Calu3 (cell line): Measurements from ENCODE around the gene PLD5. TPM values are rescaled to one million over a fixed set of nuclear protein-coding genes. Genes with fewer than 3 reads are reported as not detected.

Experiments
- BruUV-seq: library from RNA; stranded (reverse); fragments of 400-500 nt; replicated peaks from 2 replicates; lab custom pipeline; 2021; lab: Mats Ljungman, UMichigan
- CTCF ChIA-PET: fragments of 300-600 bp; sonication (Branson Sonifier 250); formaldehyde crosslinking; loops from one replicate; lab custom pipeline; 2022; ENCODE audit warnings: antibody characterized with exemption; lab: Charles Lee
- DNase-seq: peaks from one replicate; pipeline ENCODE4 v3.0.0; 2022
- H3K27ac Mint-ChIP-seq: one replicate; pipeline ENCODE4 v1.8.0; 2022; ENCODE audit warnings: mixed read lengths; ENCODE audit not compliant: unreplicated experiment
- H3K27me3 Mint-ChIP-seq: one replicate; pipeline ENCODE4 v1.8.0; 2022; ENCODE audit warnings: mixed read lengths; ENCODE audit not compliant: unreplicated experiment
- H3K36me3 Mint-ChIP-seq: one replicate; pipeline ENCODE4 v1.8.0; 2022; ENCODE audit warnings: mild to moderate bottlenecking, moderate library complexity, mixed read lengths; ENCODE audit not compliant: insufficient read depth, unreplicated experiment
- H3K4me1 Mint-ChIP-seq: one replicate; pipeline ENCODE4 v1.8.0; 2022; ENCODE audit warnings: mild to moderate bottlenecking, low read depth, mixed read lengths; ENCODE audit not compliant: unreplicated experiment
- H3K4me3 Mint-ChIP-seq: one replicate; pipeline ENCODE4 v1.8.0; 2022; ENCODE audit warnings: mild to moderate bottlenecking, low read depth, moderate library complexity, mixed read lengths; ENCODE audit not compliant: unreplicated experiment
- H3K9me3 Mint-ChIP-seq: one replicate; pipeline ENCODE4 v1.8.0; 2022; ENCODE audit warnings: low read depth, mixed read lengths; ENCODE audit not compliant: unreplicated experiment
- intact Hi-C: fragments of 100-400 bp; cut with micrococcal nuclease; formaldehyde crosslinking; loops from one replicate; pipeline ENCODE4 v1.10.0; 2022; ENCODE audit not compliant: unreplicated experiment
- total RNA-seq: library from RNA; stranded (reverse); gene quantifications from 2 replicates; pipeline ENCODE4 v1.2.3, GENCODE V29; 2022
- TF ChIP-seq, protein P1 (sequence below): fragments of 200-600 bp; IDR thresholded peaks from one replicate; pipeline ENCODE4 v1.8.0; 2022; ENCODE audit warnings: antibody characterized with exemption; ENCODE audit not compliant: unreplicated experiment

Gene PLD5
- total RNA-seq, 1 experiment from 2014 or later = 2.4 TPM

DNA sequence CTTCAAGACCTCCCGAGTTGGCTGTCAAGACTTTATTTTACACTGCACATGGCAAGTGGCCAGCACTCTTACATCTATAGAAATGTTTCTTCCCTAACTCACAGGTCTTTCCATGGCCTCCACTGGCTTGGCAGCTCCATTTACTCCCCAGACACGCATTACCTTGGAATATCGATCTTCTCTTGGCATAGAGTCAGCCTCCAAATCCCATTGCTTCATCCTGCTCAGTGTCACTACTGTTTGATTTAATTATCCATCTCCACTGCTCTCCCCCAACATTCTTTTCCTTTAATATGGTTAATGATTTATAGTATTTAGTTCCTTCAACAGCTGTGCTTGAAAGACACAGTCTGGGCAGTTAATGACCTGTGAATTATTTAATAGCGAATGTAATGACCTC lies 284.4 kb downstream of the PLD5 start:
- H3K36me3 Mint-ChIP-seq = no peaks in the 10 kb centered on the region
- TF ChIP-seq, protein P1, sequence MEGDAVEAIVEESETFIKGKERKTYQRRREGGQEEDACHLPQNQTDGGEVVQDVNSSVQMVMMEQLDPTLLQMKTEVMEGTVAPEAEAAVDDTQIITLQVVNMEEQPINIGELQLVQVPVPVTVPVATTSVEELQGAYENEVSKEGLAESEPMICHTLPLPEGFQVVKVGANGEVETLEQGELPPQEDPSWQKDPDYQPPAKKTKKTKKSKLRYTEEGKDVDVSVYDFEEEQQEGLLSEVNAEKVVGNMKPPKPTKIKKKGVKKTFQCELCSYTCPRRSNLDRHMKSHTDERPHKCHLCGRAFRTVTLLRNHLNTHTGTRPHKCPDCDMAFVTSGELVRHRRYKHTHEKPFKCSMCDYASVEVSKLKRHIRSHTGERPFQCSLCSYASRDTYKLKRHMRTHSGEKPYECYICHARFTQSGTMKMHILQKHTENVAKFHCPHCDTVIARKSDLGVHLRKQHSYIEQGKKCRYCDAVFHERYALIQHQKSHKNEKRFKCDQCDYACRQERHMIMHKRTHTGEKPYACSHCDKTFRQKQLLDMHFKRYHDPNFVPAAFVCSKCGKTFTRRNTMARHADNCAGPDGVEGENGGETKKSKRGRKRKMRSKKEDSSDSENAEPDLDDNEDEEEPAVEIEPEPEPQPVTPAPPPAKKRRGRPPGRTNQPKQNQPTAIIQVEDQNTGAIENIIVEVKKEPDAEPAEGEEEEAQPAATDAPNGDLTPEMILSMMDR = no peak
- intact Hi-C loops = loop anchor here (5.0 kb wide), 1 partner anchor 93 kb away; no protein-coding TSS in a partner anchor
- no peaks in the 10 kb centered on the region for H3K27me3 Mint-ChIP-seq
- CTCF ChIA-PET = interaction anchor here (0.6 kb wide), 2 partner anchors 250 to 773 kb away, joined by 3 to 5 read pairs; no protein-coding TSS in a partner anchor
- no peaks in the 10 kb centered on the region for H3K9me3 Mint-ChIP-seq
- no peak overlapping the region for H3K4me3 Mint-ChIP-seq
- DNase-seq = peak; percentile 82
- no peak overlapping the region for H3K27ac Mint-ChIP-seq
- BruUV-seq = no TSS peak
- peaks cover 11% of the 10 kb centered on the region for H3K4me1 Mint-ChIP-seq

DNA sequence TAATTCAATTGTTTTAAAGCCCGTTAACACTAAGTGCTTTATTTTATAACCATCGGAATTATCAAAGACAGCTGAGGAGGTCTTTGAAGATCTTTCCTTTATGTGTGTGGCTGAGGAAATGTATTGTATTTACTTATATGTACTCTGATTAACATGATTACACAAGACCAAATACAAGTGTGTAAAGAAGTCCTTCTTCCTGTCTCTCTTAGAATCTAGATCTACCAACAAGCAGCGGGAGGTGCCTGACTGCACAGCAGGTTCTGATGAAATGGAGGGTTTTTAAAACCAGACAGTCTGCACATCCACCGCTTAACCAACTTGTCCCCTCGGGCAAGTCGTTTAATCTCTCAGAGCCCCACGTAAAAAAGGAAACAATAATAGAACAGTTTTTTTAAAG lies 285.1 kb downstream of the PLD5 start:
- H3K9me3 Mint-ChIP-seq = no peaks in the 10 kb centered on the region
- H3K4me1 Mint-ChIP-seq = peaks cover 11% of the 10 kb centered on the region
- BruUV-seq = no TSS peak
- CTCF ChIA-PET = interaction anchor here (0.6 kb wide), 2 partner anchors 249 to 774 kb away, joined by 3 to 5 read pairs; no protein-coding TSS in a partner anchor
- H3K36me3 Mint-ChIP-seq = no peaks in the 10 kb centered on the region
- no peak overlapping the region for H3K4me3 Mint-ChIP-seq
- intact Hi-C loops = no loop called here
- H3K27me3 Mint-ChIP-seq = no peaks in the 10 kb centered on the region
- TF ChIP-seq, protein P1 = no peak
- no peak overlapping the region for H3K27ac Mint-ChIP-seq
- DNase-seq = no peak

DNA sequence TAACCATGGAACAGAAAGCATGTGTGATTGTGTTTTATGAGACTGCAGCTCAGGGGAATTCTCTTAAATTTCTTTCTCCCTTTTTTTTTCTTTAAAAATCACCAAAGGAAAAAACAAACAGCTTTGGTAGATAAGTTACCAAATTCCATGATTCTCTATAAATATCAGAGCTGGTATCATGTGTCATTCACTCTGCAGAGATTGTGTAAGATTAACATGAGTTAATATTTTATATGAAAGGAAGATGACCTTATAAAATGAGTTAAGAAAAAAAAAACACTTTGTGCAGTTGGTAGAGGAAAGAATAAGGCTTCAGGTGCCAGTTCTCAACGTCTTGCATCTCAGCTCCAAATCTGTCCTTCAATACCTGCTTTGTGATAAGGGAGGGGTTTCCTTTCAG lies 287.4 kb downstream of the PLD5 start:
- no TSS peak for BruUV-seq
- TF ChIP-seq, protein P1 = no peak
- peak overlapping the region; percentile 34 for H3K27ac Mint-ChIP-seq

DNA sequence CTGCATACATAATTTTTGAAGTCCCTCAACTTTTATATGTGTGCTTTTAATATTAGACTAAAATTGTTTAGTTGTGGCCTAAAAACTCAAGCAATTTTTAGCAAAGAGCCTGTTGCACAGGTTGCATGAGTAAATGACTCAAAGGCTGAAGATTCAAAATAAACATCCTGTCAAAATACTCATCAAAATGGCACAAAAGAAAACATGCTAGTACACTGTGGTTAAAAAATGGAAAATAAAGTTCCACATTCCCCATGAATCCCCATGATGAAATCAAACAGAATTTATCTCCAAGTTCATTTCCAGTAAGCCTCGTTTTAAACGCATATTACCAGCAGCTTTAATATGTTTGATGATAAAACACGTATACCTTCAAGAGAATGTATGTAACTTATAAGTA lies 295.5 kb downstream of the PLD5 start:
- no peaks in the 10 kb centered on the region for H3K36me3 Mint-ChIP-seq
- no peak overlapping the region for H3K27ac Mint-ChIP-seq
- TF ChIP-seq, protein P1 = no peak
- H3K27me3 Mint-ChIP-seq = no peaks in the 10 kb centered on the region
- peaks cover 12% of the 10 kb centered on the region for H3K4me1 Mint-ChIP-seq
- DNase-seq = no peak
- CTCF ChIA-PET = no interaction called here
- H3K4me3 Mint-ChIP-seq = no peak overlapping the region
- no TSS peak for BruUV-seq
- intact Hi-C loops = no loop called here
- H3K9me3 Mint-ChIP-seq = no peaks in the 10 kb centered on the region

More for the DNA sequence above, 287.4 kb downstream of the PLD5 start:
- CTCF ChIA-PET = no interaction called here
- no peak for DNase-seq
- H3K4me1 Mint-ChIP-seq = no peaks in the 10 kb centered on the region
- H3K36me3 Mint-ChIP-seq = no peaks in the 10 kb centered on the region
- intact Hi-C loops = no loop called here
- H3K27me3 Mint-ChIP-seq = no peaks in the 10 kb centered on the region
- H3K9me3 Mint-ChIP-seq = no peaks in the 10 kb centered on the region
- no peak overlapping the region for H3K4me3 Mint-ChIP-seq
